Gastrocnemius medialis (tissue), 4 donors: ENCODE measurements around the gene MYBPC3. TPM values are rescaled to one million over a fixed set of nuclear protein-coding genes. Genes with fewer than 3 reads are reported as not detected.

Experiments used
- ATAC-seq, 2 donors: fragments of 150-250 bp; one replicate each; pipeline ENCODE4 v1.9.1; 2016
- DNase-seq, 2 donors: peaks; one replicate each; pipeline ENCODE4 v3.0.0-alpha.2; 2019
- H3K27ac ChIP-seq, 4 donors: fragments of 200-600 bp; sonication (generic); 1 replicate in 1 of 4; 2 replicates in 3 of 4; pipeline ENCODE4 v1.5.1; 2016 to 2018; ENCODE audit warnings: mild to moderate bottlenecking in 2 of 4, moderate library complexity in 1 of 4
- H3K27me3 ChIP-seq, 3 donors: fragments of 200-600 bp; sonication (generic) in 2 of 3; 1 replicate in 1 of 3; 2 replicates in 2 of 3; pipeline versions ENCODE4 v1.5.1 to v1.6.0; 2016 to 2019; ENCODE audit warnings: mild to moderate bottlenecking in 1 of 3, moderate library complexity in 1 of 3
- H3K36me3 ChIP-seq, 2 donors: fragments of 200-600 bp; sonication (generic) in 1 of 2; one replicate each; pipeline ENCODE4 v1.5.1; 2017 to 2018
- H3K4me1 ChIP-seq, 2 donors: fragments of 200-600 bp; sonication (generic) in 1 of 2; one replicate each; pipeline ENCODE4 v1.5.1; 2016 to 2017; ENCODE audit warnings: mild to moderate bottlenecking in 2 of 2
- H3K4me3 ChIP-seq, 4 donors: fragments of 200-600 bp; sonication (generic) in 3 of 4; 1 replicate in 1 of 4; 2 replicates in 3 of 4; pipeline ENCODE4 v1.5.1; 2016 to 2019; ENCODE audit warnings: mild to moderate bottlenecking in 2 of 4
- H3K9me3 ChIP-seq, 3 donors: fragments of 200-600 bp; sonication (generic) in 2 of 3; 1 replicate in 1 of 3; 2 replicates in 2 of 3; pipeline ENCODE4 v1.5.1; 2016 to 2019
- CTCF ChIP-seq, 5 experiments: fragments of 450-650 bp in 3 of 5; fragments of 200-600 bp in 2 of 5; sonication (generic) in 2 of 5; IDR thresholded peaks in 4 of 5; conservative IDR thresholded peaks in 1 of 5; 1 replicate in 4 of 5; 2 replicates in 1 of 5; pipeline ENCODE4 v1.5.1; 2016 to 2019; ENCODE audit warnings: antibody characterized with exemption in 5 of 5, mild to moderate bottlenecking in 3 of 5, moderate library complexity in 3 of 5
- POLR2A ChIP-seq, 2 donors: fragments of 450-650 bp; IDR thresholded peaks; one replicate each; pipeline ENCODE4 v1.6.1; 2017; ENCODE audit warnings: antibody characterized with exemption in 2 of 2, mild to moderate bottlenecking in 2 of 2, moderate library complexity in 2 of 2
- in situ Hi-C, 4 donors: fragments of 200-750 bp; cut with MboI; loops; one replicate each; pipeline versions ENCODE4 v1.15.0 to v1.8.0; 2017; ENCODE audit warnings: low sequenced_read_pairs in 4 of 4
- intact Hi-C: fragments of 100-400 bp; cut with DNase I; formaldehyde crosslinking; loops from one replicate; pipeline ENCODE4 v1.15.1; 2023; ENCODE audit warnings: low total_unique reads
- total RNA-seq, 4 donors: library from RNA; depleted of rRNA; stranded (reverse); fragments of >200 nt; gene quantifications; one replicate each; pipeline versions ENCODE4 v1.1.0 to v1.2.3, GENCODE V29; 2016

Gene MYBPC3
- total RNA-seq, 4 donors from 2014 or later, result 0.07 TPM; not detected in 3

GRCh38 chr11:47391077-47391583 is 38.6 kb upstream of the MYBPC3 start:
- ATAC-seq, result no peak
- TF ChIP-seq CTCF (IDR thresholded peaks at IDR 0.05 in 4 of 5, conservative IDR thresholded peaks at IDR 0.05 in 1 of 5) (no peak), POLR2A (IDR thresholded peaks at IDR 0.05) (no peak)
- no peak overlapping the region for H3K4me3 ChIP-seq
- intact Hi-C loops, result no loop called here
- DNase-seq, result no peak
- H3K27me3 ChIP-seq, result no peaks in the 10 kb centered on the region
- H3K4me1 ChIP-seq, result peaks cover 6 to 22% of the 10 kb centered on the region in 2 donors
- no peaks in the 10 kb centered on the region for H3K9me3 ChIP-seq
- in situ Hi-C loops, result no loop called here
- H3K36me3 ChIP-seq, result no peaks in the 10 kb centered on the region
- H3K27ac ChIP-seq, result peak overlapping the region in 1 of 4 donors; percentile 20

- no peak for ATAC-seq
- Histone ChIP-seq H3K36me3 (no peaks in the 10 kb centered on the region), H3K27me3 (no peaks in the 10 kb centered on the region), H3K4me3 (no peak overlapping the region), H3K4me1 (peaks cover 6 to 22% of the 10 kb centered on the region in 2 donors), H3K27ac (no peak overlapping the region), H3K9me3 (no peaks in the 10 kb centered on the region)
- no peak for DNase-seq
- TF ChIP-seq POLR2A (IDR thresholded peaks at IDR 0.05) (no peak), CTCF (IDR thresholded peaks at IDR 0.05 in 4 of 5, conservative IDR thresholded peaks at IDR 0.05 in 1 of 5) (no peak)
- in situ Hi-C loops (no loop called here), intact Hi-C loops (no loop called here)
Measured at GRCh38 chr11:47390422-47390760, 37.9 kb upstream of the MYBPC3 start.

- TF ChIP-seq CTCF (IDR thresholded peaks at IDR 0.05 in 4 of 5, conservative IDR thresholded peaks at IDR 0.05 in 1 of 5), result no peak
- no peak for TF ChIP-seq POLR2A (IDR thresholded peaks at IDR 0.05)
- in situ Hi-C loops, result loop anchor here in 1 of 4 donors (10.0 kb wide), 1 partner anchor 55 kb away; the partner anchor contains the start of gene RAPSN
- no peak overlapping the region for H3K27ac ChIP-seq
- no peak for ATAC-seq
- no peak overlapping the region for H3K4me3 ChIP-seq
- intact Hi-C loops, result no loop called here
- H3K27me3 ChIP-seq, result no peaks in the 10 kb centered on the region
- H3K9me3 ChIP-seq, result no peaks in the 10 kb centered on the region
- DNase-seq, result no peak
- H3K36me3 ChIP-seq, result no peaks in the 10 kb centered on the region
- peaks cover 6 to 17% of the 10 kb centered on the region in 2 donors for H3K4me1 ChIP-seq
Measured at GRCh38 chr11:47389577-47390421, 37.3 kb upstream of the MYBPC3 start.

GRCh38 chr11:47388697-47389576 is 36.4 kb upstream of the MYBPC3 start:
- in situ Hi-C loops, result loop anchor here in 1 of 4 donors (10.0 kb wide), 1 partner anchor 56 kb away; the partner anchor contains the start of gene RAPSN
- H3K4me1 ChIP-seq, result peaks cover 6 to 14% of the 10 kb centered on the region in 2 donors
- H3K36me3 ChIP-seq, result no peaks in the 10 kb centered on the region
- H3K27me3 ChIP-seq, result no peaks in the 10 kb centered on the region
- DNase-seq (no peak), ATAC-seq (no peak)
- TF ChIP-seq CTCF (IDR thresholded peaks at IDR 0.05 in 4 of 5, conservative IDR thresholded peaks at IDR 0.05 in 1 of 5), result no peak
- TF ChIP-seq POLR2A (IDR thresholded peaks at IDR 0.05), result no peak
- no peaks in the 10 kb centered on the region for H3K9me3 ChIP-seq
- no peak overlapping the region for H3K4me3 ChIP-seq
- H3K27ac ChIP-seq, result no peak overlapping the region
- intact Hi-C loops, result no loop called here
